ENCODE results near the gene ZNF555. TPM values are rescaled to one million over a fixed set of nuclear protein-coding genes. Genes with fewer than 3 reads are reported as not detected.
"Not testable (repeated sequence)": the region's sequence is repeated elsewhere in the genome, so short reads cannot be mapped to it uniquely, and the experiment has no call there.

The ZNF555 gene
- total RNA-seq, 6 donors from 2014 or later, result 3.3 to 7.5 (median 5.8) TPM

DNA sequence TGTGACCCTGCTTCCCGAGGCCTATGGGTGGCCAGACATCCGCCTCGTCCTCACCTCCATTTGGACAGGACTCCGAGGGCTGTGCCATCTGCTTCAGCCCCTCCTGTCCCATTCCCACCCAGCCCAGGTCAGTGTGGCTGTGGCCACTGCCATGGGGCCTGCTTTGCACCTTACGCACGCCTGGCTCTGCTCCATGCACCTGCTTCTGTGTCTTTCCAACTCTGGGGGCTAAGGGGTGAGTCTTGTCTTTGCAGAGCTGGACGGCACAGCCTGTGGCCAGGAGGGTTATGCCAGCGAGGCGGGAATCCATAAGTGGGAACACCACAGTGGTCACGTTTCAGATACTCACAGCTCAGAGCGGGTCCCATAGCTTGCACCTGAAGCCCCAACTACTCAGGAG lies 26.8 kb upstream of the ZNF555 start:
- Histone ChIP-seq H3K9me3 (no peaks in the 10 kb centered on the region), H3K27me3 (no peaks in the 10 kb centered on the region), H3K4me1 (peaks cover 0 to 3% (median 2%) of the 10 kb centered on the region in 4 donors), H3K27ac (no peak overlapping the region), H3K4me3 (no peak overlapping the region), H3K36me3 (peaks cover 0 to 41% (median 24%) of the 10 kb centered on the region in 4 donors)
- TF ChIP-seq CTCF (IDR thresholded peaks at IDR 0.05) (no peak), POLR2AphosphoS5 (IDR thresholded peaks at IDR 0.05) (no peak), EP300 (IDR thresholded peaks at IDR 0.05) (no peak), POLR2A (IDR thresholded peaks at IDR 0.05) (no peak)
- WGBS, 2 donors, result 95% methylated on average over 6 to 11 of the region's 11 CpGs
- DNase-seq, result peak in 1 of 2 donors; percentile 44
- no peak for ATAC-seq (ENCODE audit: low FRiP score in 2 of 2)

GRCh38 chr19:2815191-2815614 lies 26.1 kb upstream of the ZNF555 start:
- Histone ChIP-seq H3K27ac (no peak overlapping the region), H3K36me3 (peaks cover 0 to 34% (median 17%) of the 10 kb centered on the region in 4 donors), H3K4me1 (peaks cover under 1 to 7% (median 2%) of the 10 kb centered on the region in 4 donors), H3K4me3 (no peak overlapping the region), H3K27me3 (no peaks in the 10 kb centered on the region), H3K9me3 (no peaks in the 10 kb centered on the region)
- DNase-seq (peak in 1 of 2 donors; percentile 65), ATAC-seq (ENCODE audit: low FRiP score in 2 of 2) (no peak)
- TF ChIP-seq POLR2AphosphoS5 (IDR thresholded peaks at IDR 0.05) (no peak), CTCF (IDR thresholded peaks at IDR 0.05) (no peak), POLR2A (IDR thresholded peaks at IDR 0.05) (no peak), EP300 (IDR thresholded peaks at IDR 0.05) (no peak)
- 96 to 100% methylated on average over 2 to 11 of the region's 13 CpGs for WGBS, 2 donors

DNA sequence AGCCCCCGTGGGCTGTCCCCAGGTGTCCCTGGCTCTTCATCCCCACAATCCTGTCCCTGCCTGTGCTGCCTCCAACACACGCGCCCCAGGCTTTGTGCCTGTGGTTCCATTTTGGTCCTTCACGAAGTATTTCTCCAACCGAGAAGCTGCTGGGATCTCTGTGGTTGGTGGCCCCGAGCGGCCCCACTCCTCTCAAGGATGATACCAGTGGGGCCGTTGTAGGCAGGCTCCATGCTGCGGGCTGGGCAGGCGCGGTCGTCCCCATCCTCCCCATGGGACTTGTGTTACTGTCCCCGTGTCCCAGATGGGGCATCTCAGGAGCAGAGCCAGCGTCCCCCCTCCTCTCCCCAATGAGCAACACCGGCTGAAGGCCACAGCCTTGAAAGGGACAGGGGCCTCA lies 25.4 kb upstream of the ZNF555 start:
- TF ChIP-seq POLR2A (IDR thresholded peaks at IDR 0.05), result no peak
- no peak for TF ChIP-seq POLR2AphosphoS5 (IDR thresholded peaks at IDR 0.05)
- no peak for TF ChIP-seq CTCF (IDR thresholded peaks at IDR 0.05)
- TF ChIP-seq EP300 (IDR thresholded peaks at IDR 0.05), result no peak
- 92% methylated on average over 7 to 15 of the region's 15 CpGs for WGBS, 2 donors
- Histone ChIP-seq H3K9me3 (no peaks in the 10 kb centered on the region), H3K27ac (no peak overlapping the region), H3K36me3 (peaks cover 0 to 26% (median 11%) of the 10 kb centered on the region in 4 donors), H3K27me3 (no peaks in the 10 kb centered on the region), H3K4me3 (no peak overlapping the region), H3K4me1 (peaks cover 7 to 14% (median 8%) of the 10 kb centered on the region in 4 donors)
- ATAC-seq (ENCODE audit: low FRiP score in 2 of 2) (no peak), DNase-seq (peak in 1 of 2 donors; percentile 64)

DNA sequence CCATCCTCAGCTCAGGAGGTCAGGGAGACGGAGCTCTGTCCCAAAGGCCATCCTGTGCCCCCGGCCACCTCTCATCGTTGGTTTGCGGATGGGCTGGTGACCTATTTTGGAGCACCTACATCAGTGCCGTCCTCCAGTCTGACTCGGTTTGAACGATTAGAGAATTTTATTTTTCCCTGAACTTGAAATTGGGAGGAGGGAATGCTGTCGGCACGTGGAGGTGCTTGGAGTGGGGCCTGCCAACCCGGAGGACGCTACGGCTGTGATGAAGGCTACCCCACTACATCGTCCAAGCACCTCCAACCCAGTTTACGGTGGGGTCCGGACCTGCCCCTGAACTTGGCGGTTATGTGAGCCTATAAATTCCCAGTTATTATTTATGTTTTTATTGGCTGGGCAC lies 24.6 kb upstream of the ZNF555 start:
- no peak overlapping the region for H3K4me3 ChIP-seq
- H3K27ac ChIP-seq, result no peak overlapping the region
- peaks cover 0 to 19% (median 8%) of the 10 kb centered on the region in 4 donors for H3K36me3 ChIP-seq
- no peaks in the 10 kb centered on the region for H3K9me3 ChIP-seq
- DNase-seq (no peak), ATAC-seq (ENCODE audit: low FRiP score in 2 of 2) (no peak)
- WGBS, 2 donors, result 92 to 94% methylated on average over 16 of the region's 16 CpGs
- H3K4me1 ChIP-seq, result peaks cover 7 to 20% (median 10%) of the 10 kb centered on the region in 4 donors
- H3K27me3 ChIP-seq, result no peaks in the 10 kb centered on the region
- no peak for TF ChIP-seq POLR2AphosphoS5 (IDR thresholded peaks at IDR 0.05)
- no peak for TF ChIP-seq EP300 (IDR thresholded peaks at IDR 0.05)
- no peak for TF ChIP-seq POLR2A (IDR thresholded peaks at IDR 0.05)
- no peak for TF ChIP-seq CTCF (IDR thresholded peaks at IDR 0.05)

- H3K4me1 ChIP-seq, result peaks cover 7 to 20% (median 10%) of the 10 kb centered on the region in 4 donors
- 73 to 77% methylated on average over 20 to 22 of the region's 22 CpGs for WGBS, 2 donors
- ATAC-seq (ENCODE audit: low FRiP score in 2 of 2); H3K9me3 ChIP-seq; H3K4me3 ChIP-seq; H3K27me3 ChIP-seq; H3K27ac ChIP-seq: not testable (repeated sequence)
- DNase-seq, result peak in 1 of 2 donors; percentile 83
- H3K36me3 ChIP-seq, result peaks cover 0 to 12% (median 6%) of the 10 kb centered on the region in 4 donors
Measured at GRCh38 chr19:2817237-2817829, 23.9 kb upstream of the ZNF555 start.

Measured in upper lobe of left lung (tissue), 6 donors.